HepG2 (cell line): ENCODE measurements around the gene TSPAN3. TPM values are rescaled to one million over a fixed set of nuclear protein-coding genes. Genes with fewer than 3 reads are reported as not detected.
A peak's percentile ranks its signal among the peaks of the same experiment; 100 is the strongest.

Experiments
- AKAP8 ChIP-seq: sonication (generic); formaldehyde crosslinking; IDR thresholded peaks from 2 replicates; pipeline ENCODE4 v1.5.1; 2020; ENCODE audit warnings: mild to moderate bottlenecking, missing genetic modification reagents
- BCL6 ChIP-seq: IDR thresholded peaks from 2 replicates; pipeline ENCODE4 v1.6.1; 2016; ENCODE audit warnings: missing genetic modification reagents, missing compliant biosample characterization
- CCDC6 ChIP-seq: sonication (generic); formaldehyde crosslinking; IDR thresholded peaks from 2 replicates; pipeline ENCODE4 v1.8.1; 2022; ENCODE audit warnings: mild to moderate bottlenecking, missing genetic modification reagents, moderate library complexity
- ISL2 ChIP-seq: sonication (generic); formaldehyde crosslinking; IDR thresholded peaks from 2 replicates; pipeline ENCODE4 v1.5.0; 2020; ENCODE audit warnings: missing genetic modification reagents
- KAT2B ChIP-seq: fragments of 150-350 bp; IDR thresholded peaks from 2 replicates; pipeline ENCODE4 v1.6.1; 2014; ENCODE audit warnings: low read depth, low read length, borderline replicate concordance
- POGZ ChIP-seq: sonication (generic); formaldehyde crosslinking; IDR thresholded peaks from 2 replicates; pipeline ENCODE4 v1.4.0; 2020; ENCODE audit warnings: mild to moderate bottlenecking, missing genetic modification reagents
- ZBTB38 ChIP-seq: sonication (generic); formaldehyde crosslinking; IDR thresholded peaks from 2 replicates; pipeline ENCODE4 v1.5.1; 2020; ENCODE audit warnings: mild to moderate bottlenecking, missing genetic modification reagents
- ZMYM4 ChIP-seq: sonication (generic); formaldehyde crosslinking; IDR thresholded peaks from 2 replicates; pipeline ENCODE4 v1.8.1; 2023; ENCODE audit warnings: mild to moderate bottlenecking, missing genetic modification reagents
- ZNF317 ChIP-seq: sonication (generic); formaldehyde crosslinking; IDR thresholded peaks from 2 replicates; pipeline ENCODE4 v1.5.0; 2020; ENCODE audit warnings: mild to moderate bottlenecking, missing genetic modification reagents
- ZNF326 ChIP-seq: sonication (generic); formaldehyde crosslinking; IDR thresholded peaks from 2 replicates; pipeline ENCODE4 v1.4.0; 2020; ENCODE audit warnings: missing genetic modification reagents, borderline replicate concordance
- ZNF510 ChIP-seq: sonication (generic); formaldehyde crosslinking; IDR thresholded peaks from 2 replicates; pipeline ENCODE4 v1.4.0; 2020; ENCODE audit warnings: low read depth, mild to moderate bottlenecking, missing genetic modification reagents
- ZNF792 ChIP-seq: IDR thresholded peaks from 2 replicates; pipeline ENCODE4 v1.6.1; 2016
- polyA plus RNA-seq, 8 experiments: library from polyadenylated mRNA; depleted of rRNA in 3 of 8; stranded (reverse) in 7 of 8; unstranded in 1 of 8; fragments of >200 nt; fragmentation: Illumina TruSeq in 4 of 8; extraction: Trizol in 4 of 8; gene quantifications; 2 replicates each; pipeline versions ENCODE4 v1.2.1 to v1.2.3, GENCODE V29; 2011 to 2016; ENCODE audit warnings: low read depth in 4 of 8, missing spikeins in 1 of 8, mixed read lengths in 1 of 8; ENCODE audit not compliant: insufficient read depth in 1 of 8
- total RNA-seq, 5 experiments: library from RNA; depleted of rRNA; stranded (reverse); fragments of >200 nt; fragmentation: Illumina TruSeq; extraction: Trizol; gene quantifications; 2 replicates each; pipeline ENCODE4 v1.2.3, GENCODE V29; 2016; ENCODE audit warnings: low read depth in 1 of 5
- TF ChIP-seq, protein P1 (sequence below): sonication (generic); formaldehyde crosslinking; IDR thresholded peaks from 2 replicates; pipeline ENCODE4 v1.4.0; 2020; ENCODE audit warnings: missing genetic modification reagents
- TF ChIP-seq, protein P2 (sequence below): sonication (generic); formaldehyde crosslinking; IDR thresholded peaks from 2 replicates; pipeline ENCODE4 v1.4.0; 2020; ENCODE audit warnings: mild to moderate bottlenecking, missing genetic modification reagents
- TF ChIP-seq, protein P3 (sequence below): sonication (generic); formaldehyde crosslinking; IDR thresholded peaks from 2 replicates; pipeline ENCODE4 v1.5.0; 2020; ENCODE audit warnings: missing genetic modification reagents, mild to moderate bottlenecking, borderline replicate concordance
- TF ChIP-seq, protein P4 (sequence below): sonication (generic); formaldehyde crosslinking; IDR thresholded peaks from 2 replicates; pipeline ENCODE4 v1.5.1; 2020; ENCODE audit warnings: missing genetic modification reagents, mild to moderate bottlenecking, borderline replicate concordance
- TF ChIP-seq, protein P5 (sequence below): sonication (generic); formaldehyde crosslinking; IDR thresholded peaks from 2 replicates; pipeline ENCODE4 v1.4.0; 2020; ENCODE audit warnings: missing genetic modification reagents

Gene TSPAN3
- total and polyA plus RNA-seq, 2 of the 13 experiments (the other 11 are each of a cell fraction or from before 2014, with no cell fraction given), result 167 to 170 TPM

DNA sequence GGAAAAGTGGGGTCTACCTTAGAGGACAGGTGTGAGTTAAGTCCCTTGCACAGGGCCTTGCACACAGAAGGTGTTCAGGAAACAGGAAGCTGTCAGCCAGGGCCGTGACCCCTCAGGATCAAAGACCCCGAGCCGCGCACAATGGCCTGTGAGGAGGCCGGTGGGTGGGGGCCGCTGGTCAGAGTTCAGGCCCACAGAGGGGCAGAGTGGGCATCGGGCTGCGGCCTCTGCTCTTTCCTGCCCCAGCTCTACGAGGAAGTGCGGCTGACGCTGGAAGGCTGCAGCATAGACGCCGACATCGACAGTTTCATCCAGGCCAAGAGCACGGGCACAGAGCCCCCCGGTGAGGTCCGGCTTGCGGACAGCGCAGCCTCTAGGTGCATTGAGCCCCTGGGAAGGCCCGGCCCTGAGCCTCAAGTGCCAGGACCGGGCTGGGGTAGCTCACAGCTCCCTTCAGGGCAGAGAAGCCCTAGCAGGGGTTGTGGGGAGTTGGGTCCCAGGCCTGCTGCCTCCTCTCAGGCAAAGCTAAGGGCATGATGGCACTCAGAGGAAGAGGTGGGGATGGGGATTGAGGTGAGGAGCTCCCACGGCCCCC is 38.8 kb downstream of the TSPAN3 start (continued):
- TF ChIP-seq ZBTB38 (CRISPR knock-in tag) (0 out of 2 replicates have a peak, but pooled peaks have one; percentile 44), ZNF792 (CRISPR knock-in tag) (no peak; the same call in 1 of the 2 replicates), ISL2 (no peak), AKAP8 (CRISPR knock-in tag) (peak; percentile 72; the same call in 1 of the 2 replicates), ZMYM4 (CRISPR knock-in tag) (peak; percentile 61), POGZ (CRISPR knock-in tag) (peak; percentile 62), ZNF326 (CRISPR knock-in tag) (no peak), KAT2B (no peak), ZNF510 (CRISPR knock-in tag) (no peak), ZNF317 (CRISPR knock-in tag) (0 out of 2 replicates have a peak, but pooled peaks have one; percentile 30), BCL6 (peak; percentile 70), CCDC6 (CRISPR knock-in tag) (no peak)
- TF ChIP-seq, protein P1, sequence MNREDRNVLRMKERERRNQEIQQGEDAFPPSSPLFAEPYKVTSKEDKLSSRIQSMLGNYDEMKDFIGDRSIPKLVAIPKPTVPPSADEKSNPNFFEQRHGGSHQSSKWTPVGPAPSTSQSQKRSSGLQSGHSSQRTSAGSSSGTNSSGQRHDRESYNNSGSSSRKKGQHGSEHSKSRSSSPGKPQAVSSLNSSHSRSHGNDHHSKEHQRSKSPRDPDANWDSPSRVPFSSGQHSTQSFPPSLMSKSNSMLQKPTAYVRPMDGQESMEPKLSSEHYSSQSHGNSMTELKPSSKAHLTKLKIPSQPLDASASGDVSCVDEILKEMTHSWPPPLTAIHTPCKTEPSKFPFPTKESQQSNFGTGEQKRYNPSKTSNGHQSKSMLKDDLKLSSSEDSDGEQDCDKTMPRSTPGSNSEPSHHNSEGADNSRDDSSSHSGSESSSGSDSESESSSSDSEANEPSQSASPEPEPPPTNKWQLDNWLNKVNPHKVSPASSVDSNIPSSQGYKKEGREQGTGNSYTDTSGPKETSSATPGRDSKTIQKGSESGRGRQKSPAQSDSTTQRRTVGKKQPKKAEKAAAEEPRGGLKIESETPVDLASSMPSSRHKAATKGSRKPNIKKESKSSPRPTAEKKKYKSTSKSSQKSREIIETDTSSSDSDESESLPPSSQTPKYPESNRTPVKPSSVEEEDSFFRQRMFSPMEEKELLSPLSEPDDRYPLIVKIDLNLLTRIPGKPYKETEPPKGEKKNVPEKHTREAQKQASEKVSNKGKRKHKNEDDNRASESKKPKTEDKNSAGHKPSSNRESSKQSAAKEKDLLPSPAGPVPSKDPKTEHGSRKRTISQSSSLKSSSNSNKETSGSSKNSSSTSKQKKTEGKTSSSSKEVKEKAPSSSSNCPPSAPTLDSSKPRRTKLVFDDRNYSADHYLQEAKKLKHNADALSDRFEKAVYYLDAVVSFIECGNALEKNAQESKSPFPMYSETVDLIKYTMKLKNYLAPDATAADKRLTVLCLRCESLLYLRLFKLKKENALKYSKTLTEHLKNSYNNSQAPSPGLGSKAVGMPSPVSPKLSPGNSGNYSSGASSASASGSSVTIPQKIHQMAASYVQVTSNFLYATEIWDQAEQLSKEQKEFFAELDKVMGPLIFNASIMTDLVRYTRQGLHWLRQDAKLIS, result no peak
- TF ChIP-seq, protein P2, sequence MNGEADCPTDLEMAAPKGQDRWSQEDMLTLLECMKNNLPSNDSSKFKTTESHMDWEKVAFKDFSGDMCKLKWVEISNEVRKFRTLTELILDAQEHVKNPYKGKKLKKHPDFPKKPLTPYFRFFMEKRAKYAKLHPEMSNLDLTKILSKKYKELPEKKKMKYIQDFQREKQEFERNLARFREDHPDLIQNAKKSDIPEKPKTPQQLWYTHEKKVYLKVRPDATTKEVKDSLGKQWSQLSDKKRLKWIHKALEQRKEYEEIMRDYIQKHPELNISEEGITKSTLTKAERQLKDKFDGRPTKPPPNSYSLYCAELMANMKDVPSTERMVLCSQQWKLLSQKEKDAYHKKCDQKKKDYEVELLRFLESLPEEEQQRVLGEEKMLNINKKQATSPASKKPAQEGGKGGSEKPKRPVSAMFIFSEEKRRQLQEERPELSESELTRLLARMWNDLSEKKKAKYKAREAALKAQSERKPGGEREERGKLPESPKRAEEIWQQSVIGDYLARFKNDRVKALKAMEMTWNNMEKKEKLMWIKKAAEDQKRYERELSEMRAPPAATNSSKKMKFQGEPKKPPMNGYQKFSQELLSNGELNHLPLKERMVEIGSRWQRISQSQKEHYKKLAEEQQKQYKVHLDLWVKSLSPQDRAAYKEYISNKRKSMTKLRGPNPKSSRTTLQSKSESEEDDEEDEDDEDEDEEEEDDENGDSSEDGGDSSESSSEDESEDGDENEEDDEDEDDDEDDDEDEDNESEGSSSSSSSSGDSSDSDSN (CRISPR knock-in tag), result peak; percentile 79
- TF ChIP-seq, protein P3, sequence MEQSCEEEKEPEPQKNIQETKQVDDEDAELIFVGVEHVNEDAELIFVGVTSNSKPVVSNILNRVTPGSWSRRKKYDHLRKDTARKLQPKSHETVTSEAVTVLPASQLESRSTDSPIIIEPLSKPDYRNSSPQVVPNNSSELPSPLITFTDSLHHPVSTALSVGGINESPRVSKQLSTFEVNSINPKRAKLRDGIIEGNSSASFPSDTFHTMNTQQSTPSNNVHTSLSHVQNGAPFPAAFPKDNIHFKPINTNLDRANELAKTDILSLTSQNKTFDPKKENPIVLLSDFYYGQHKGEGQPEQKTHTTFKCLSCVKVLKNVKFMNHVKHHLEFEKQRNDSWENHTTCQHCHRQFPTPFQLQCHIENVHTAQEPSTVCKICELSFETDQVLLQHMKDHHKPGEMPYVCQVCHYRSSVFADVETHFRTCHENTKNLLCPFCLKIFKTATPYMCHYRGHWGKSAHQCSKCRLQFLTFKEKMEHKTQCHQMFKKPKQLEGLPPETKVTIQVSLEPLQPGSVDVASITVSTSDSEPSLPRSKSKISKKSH (CRISPR knock-in tag), result peak; percentile 21; the same call in 1 of the 2 replicates
- TF ChIP-seq, protein P4, sequence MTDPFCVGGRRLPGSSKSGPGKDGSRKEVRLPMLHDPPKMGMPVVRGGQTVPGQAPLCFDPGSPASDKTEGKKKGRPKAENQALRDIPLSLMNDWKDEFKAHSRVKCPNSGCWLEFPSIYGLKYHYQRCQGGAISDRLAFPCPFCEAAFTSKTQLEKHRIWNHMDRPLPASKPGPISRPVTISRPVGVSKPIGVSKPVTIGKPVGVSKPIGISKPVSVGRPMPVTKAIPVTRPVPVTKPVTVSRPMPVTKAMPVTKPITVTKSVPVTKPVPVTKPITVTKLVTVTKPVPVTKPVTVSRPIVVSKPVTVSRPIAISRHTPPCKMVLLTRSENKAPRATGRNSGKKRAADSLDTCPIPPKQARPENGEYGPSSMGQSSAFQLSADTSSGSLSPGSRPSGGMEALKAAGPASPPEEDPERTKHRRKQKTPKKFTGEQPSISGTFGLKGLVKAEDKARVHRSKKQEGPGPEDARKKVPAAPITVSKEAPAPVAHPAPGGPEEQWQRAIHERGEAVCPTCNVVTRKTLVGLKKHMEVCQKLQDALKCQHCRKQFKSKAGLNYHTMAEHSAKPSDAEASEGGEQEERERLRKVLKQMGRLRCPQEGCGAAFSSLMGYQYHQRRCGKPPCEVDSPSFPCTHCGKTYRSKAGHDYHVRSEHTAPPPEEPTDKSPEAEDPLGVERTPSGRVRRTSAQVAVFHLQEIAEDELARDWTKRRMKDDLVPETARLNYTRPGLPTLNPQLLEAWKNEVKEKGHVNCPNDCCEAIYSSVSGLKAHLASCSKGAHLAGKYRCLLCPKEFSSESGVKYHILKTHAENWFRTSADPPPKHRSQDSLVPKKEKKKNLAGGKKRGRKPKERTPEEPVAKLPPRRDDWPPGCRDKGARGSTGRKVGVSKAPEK (CRISPR knock-in tag), result no peak
- TF ChIP-seq, protein P5, sequence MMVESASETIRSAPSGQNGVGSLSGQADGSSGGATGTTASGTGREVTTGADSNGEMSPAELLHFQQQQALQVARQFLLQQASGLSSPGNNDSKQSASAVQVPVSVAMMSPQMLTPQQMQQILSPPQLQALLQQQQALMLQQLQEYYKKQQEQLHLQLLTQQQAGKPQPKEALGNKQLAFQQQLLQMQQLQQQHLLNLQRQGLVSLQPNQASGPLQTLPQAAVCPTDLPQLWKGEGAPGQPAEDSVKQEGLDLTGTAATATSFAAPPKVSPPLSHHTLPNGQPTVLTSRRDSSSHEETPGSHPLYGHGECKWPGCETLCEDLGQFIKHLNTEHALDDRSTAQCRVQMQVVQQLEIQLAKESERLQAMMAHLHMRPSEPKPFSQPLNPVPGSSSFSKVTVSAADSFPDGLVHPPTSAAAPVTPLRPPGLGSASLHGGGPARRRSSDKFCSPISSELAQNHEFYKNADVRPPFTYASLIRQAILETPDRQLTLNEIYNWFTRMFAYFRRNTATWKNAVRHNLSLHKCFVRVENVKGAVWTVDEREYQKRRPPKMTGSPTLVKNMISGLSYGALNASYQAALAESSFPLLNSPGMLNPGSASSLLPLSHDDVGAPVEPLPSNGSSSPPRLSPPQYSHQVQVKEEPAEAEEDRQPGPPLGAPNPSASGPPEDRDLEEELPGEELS, result peak; percentile 60; the same call in 1 of the 2 replicates
